SKM-1 treated with dmso at 0.1 percent for 144 hours (cell line): ENCODE measurements around the gene SIM2.

ENCODE experiments used
- DNase-seq: peaks from one replicate; lab custom pipeline; 2025; ENCODE audit not compliant: unreplicated experiment; lab: John Stamatoyannopoulos, UW

Gene SIM2

DNA sequence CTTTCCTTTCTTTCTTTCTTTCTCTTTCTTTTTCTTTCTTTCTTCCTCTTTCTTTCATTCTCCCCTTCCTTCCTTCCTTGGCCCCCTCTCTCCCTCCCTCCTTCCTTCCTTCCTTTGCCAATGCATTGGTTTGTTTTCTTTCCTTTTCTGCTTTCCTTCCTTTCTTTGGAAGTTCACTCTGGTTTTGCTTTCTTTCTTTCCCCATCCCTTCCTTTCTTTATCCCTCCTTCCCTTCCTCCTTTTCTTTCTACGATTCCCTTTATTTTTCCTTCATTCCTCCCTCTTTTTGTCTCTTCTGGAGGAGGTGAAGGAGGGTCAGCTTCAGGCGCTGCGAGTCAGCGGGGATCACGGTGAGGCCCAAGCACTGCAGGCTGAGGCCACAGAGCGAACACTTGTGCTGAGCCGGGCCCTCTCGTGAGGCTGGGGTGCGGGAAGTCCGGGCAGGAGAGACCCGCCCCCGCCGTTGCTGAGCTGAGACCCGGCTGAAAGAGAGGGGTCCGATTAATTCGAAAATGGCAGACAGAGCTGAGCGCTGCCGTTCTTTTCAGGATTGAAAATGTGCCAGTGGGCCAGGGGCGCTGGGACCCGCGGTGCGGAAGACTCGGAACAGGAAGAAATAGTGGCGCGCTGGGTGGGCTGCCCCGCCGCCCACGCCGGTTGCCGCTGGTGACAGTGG is 1.5 kb downstream of the SIM2 start:
- DNase-seq = no peak

DNA sequence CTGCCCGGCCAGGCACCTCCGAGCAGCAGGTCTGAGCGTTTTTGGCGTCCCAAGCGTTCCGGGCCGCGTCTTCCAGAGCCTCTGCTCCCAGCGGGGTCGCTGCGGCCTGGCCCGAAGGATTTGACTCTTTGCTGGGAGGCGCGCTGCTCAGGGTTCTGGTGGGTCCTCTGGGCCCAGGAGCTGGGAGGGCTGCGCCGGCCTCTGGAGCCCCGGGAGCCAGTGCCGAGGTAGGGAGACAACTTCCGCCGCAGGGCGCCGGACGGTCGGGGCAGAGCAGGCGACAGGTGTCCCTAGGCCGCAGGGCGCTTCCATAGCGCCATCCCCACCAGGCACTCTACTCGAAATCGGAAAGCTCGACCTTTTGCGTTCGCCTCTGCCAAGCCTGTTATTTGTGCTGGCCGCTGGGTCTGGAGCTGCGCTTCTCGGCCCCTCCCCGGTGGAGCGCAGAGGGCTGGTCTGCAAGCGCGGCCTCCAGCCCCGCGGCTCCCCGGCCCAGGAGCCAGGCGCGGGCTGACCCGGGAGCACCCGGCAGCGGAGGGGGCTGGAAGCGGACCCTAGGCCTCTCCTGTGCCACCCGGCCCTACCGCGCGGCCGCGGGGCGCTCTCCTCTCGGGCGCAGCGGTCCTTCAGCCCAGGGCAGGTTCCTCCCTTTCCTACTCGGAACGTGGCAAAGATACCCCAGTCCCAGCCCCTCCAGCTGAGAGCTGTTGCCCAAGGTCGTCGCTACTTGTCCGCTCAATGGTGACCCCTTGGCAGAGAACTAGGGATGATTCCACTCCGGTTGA is 2.2 kb downstream of the SIM2 start:
- no peak for DNase-seq

DNA sequence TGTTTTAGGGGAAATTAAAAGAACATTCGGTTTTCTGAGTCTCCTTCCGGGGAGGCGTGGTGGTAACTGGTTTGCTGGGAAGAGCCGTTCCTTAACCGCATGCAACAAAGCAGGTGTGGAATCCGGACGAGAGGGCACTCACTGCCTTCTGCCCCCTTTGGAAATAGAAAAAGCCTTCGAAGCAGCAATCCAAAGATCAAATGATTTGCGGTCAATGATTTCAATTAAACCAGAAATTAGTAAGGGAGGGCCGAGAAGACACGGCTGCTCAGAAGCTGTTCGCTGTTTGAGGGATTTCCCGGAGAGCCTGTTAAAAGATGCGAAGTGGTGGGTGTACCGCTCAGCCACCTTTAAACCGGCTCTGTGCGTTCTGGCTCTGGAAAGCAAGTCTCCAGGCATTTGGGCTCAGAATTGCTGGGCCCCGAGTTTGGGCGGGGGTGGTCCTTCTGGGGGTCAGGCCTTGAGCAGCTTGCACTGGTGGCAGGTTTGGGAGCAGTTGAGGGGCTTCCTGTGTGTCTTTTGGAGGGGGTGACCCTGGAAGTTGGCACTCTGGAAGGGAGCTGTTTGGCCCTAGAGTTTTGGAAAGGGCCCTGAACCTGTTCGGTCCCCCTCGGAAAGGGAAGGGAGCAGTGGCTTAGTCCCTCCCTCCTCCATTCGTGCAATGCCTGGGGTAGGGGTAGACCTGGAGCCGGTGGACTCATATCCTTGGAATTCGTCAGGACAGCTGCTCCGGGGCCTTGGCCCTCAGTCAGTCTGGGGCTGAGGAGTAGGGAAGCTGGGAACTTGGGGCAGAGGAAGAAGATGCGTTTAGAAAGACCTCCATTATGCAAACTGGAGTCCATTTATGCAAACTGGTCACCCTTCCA is 3.1 kb downstream of the SIM2 start:
- no peak for DNase-seq

GRCh38 chr21:36702622-36702968 is 3.7 kb downstream of the SIM2 start:
- no peak for DNase-seq

DNA sequence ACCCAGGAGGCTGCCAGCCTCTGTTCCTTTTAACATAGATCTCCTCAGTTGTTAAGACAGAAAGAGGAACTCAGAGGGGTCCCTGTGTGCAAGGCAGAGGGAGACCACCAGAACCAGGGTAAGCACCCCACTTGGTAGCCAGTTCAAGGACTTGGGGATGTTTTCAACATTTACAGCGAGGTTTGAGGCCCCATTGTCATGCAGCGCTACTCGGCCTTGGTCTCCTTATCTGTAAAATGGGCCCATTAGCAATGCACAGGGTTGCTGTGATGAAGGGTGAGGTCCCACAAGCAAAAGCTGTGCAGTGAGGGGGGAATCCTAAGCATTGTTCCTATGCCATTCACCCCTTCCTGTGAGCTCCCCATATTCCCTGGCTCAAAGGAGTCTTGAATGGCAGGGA is 4.2 kb downstream of the SIM2 start:
- DNase-seq = no peak

GRCh38 chr21:36703626-36704280 is 4.8 kb downstream of the SIM2 start:
- no peak for DNase-seq

DNA sequence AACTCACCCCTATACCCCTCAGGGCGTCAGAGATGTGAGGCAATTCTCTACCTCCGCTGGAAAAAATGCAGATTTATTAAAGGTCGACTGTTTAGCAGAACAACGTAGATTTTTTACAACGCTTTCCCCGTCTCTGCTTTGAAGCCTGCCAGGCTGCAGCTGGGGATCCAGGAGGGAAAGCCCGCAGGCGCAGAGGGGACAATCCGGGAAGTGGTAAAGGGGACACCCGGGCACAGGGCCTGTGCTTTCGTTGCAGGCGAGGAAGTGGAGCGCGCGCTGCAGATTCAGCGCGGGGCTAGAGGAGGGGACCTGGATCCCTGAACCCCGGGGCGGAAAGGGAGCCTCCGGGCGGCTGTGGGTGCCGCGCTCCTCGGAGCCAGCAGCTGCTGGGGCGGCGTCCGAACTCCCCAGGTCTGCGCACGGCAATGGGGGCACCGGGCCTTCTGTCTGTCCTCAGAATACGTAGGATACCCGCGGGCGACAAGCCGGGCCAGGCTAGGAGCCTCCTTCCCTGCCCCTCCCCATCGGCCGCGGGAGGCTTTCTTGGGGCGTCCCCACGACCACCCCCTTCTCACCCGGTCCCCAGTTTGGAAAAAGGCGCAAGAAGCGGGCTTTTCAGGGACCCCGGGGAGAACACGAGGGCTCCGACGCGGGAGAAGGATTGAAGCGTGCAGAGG is 5.5 kb downstream of the SIM2 start:
- DNase-seq = no peak

DNA sequence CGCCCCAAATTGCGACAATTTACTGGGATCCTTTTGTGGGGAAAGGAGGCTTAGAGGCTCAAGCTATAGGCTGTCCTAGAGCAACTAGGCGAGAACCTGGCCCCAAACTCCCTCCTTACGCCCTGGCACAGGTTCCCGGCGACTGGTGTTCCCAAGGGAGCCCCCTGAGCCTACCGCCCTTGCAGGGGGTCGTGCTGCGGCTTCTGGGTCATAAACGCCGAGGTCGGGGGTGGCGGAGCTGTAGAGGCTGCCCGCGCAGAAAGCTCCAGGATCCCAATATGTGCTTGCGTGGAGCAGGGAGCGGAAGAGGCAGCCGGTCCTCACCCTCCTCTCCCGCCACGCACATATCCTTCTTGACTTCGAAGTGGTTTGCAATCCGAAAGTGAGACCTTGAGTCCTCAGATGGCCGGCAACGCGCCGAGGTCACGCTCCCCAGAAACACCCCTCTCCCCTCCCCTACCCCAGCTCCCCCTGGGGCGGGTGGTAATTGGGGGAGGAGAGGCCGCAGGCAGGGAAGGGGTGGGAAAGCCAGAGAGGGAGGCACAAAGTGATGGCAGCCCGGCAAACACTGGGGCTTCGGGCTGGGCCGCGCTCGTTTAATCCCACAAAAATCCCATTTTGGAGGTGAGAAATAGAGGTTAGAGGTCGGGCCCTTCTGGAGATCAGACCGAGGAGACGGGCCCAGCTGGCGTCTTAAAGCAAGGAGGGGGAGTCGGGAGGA is 6.2 kb downstream of the SIM2 start:
- DNase-seq = no peak

DNA sequence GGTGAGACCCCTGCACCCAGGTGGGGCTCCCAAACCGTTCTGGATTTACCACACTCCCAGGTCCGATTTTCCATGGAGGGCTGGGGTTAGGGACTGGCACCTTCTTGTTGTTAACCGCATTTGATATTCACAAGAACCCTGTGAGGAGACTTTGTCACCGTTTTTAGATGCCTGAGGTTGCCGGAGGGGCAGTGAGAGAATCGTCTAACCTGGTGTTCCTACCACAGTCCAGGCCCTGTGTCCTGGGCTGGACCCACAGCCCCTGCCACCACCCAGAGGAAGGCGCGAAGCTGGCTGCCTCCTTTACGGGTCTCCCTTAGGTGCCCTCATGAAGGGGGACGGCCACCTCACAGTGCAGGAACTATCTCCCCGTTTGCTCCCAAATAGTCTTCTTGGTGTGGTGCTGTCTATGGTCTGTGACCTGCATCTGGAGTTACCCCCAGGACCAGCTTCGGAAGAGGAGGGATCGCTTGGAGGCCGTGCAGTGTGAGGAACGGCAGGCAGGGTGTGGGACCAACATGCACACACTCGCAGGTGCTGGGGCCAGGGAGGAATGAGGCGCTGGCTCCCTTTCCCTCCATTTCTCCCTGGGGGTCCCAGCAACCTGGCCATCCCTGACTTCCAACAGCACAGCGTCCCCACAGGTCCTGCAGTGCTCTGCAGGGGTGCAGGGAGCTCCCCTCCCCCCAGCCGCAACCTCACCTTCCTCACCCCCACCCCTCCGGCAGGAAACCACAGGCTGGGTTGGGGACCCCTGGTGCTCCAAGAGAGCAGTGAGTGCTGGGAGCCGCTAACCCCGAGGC is 7.0 kb downstream of the SIM2 start:
- DNase-seq = no peak

GRCh38 chr21:36706482-36706852 is 7.6 kb downstream of the SIM2 start:
- no peak for DNase-seq

- DNase-seq = no peak
These were observed 8.2 kb downstream of the SIM2 start for GRCh38 chr21:36706951-36707762.

DNA sequence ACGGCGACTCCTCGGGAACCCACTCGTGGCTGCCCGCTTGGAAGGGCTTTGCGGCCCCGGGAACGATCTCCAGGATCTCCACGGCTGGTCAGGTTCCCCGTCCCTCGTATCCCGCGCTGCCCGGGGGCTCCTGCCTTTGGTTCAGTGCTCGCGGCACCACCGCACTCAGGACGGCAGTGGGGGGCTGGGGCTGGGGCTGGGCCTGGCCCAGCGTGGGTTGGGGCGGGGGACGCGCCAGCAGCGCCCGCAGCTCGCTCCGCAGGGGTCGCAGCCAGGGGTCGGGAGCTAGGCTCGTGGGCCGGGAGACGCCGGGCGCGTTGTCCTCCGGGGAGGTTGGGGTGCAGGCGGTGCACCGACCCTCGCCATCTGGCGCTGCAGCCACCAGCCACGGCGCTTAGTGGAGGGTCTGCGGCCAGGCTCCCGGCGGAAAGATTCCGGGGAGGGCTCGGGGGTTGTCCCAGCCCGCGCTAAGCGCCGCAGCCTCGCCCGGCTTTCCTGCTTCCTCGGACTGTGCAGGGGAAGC is 8.9 kb downstream of the SIM2 start:
- DNase-seq = no peak

GRCh38 chr21:36708286-36709029 is 9.5 kb downstream of the SIM2 start:
- no peak for DNase-seq

DNA sequence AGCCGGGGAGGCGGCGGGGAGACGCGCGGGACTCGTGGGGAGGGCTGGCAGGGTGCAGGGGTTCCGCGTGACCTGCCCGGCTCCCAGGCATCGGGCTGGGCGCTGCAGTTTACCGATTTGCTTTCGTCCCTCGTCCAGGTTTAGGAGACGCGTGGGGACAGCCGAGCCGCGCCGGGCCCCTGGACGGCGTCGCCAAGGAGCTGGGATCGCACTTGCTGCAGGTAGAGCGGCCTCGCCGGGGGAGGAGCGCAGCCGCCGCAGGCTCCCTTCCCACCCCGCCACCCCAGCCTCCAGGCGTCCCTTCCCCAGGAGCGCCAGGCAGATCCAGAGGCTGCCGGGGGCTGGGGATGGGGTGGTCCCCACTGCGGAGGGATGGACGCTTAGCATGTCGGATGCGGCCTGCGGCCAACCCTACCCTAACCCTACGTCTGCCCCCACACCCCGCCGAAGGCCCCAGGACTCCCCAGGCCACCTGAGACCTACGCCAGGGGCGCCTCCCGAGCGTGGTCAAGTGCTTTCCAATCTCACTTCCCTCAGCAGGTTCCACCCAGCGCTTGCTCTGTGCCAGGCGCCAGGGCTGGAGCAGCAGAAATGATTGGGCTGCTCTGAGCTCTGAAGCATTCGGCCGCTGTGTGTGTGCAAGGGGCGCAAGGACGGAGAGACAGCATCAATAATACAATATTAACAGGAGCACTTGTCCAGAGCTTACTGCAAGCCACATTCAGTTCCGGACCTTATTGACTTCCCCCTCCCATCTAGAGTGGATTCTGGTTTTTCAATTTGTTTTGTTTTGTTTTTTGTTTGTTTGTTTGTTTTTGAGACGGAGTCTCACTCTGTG is 10.3 kb downstream of the SIM2 start:
- no peak for DNase-seq

GRCh38 chr21:36709868-36710728 is 11.2 kb downstream of the SIM2 start:
- DNase-seq = no peak

- DNase-seq = no peak
These were observed 11.8 kb downstream of the SIM2 start for GRCh38 chr21:36710729-36711048.
